ENCODE measurements around the gene VSTM2B. TPM values are rescaled to one million over a fixed set of nuclear protein-coding genes. Genes with fewer than 3 reads are reported as not detected.

The VSTM2B gene
- total RNA-seq, 2 experiments from 2014 or later: not detected

DNA sequence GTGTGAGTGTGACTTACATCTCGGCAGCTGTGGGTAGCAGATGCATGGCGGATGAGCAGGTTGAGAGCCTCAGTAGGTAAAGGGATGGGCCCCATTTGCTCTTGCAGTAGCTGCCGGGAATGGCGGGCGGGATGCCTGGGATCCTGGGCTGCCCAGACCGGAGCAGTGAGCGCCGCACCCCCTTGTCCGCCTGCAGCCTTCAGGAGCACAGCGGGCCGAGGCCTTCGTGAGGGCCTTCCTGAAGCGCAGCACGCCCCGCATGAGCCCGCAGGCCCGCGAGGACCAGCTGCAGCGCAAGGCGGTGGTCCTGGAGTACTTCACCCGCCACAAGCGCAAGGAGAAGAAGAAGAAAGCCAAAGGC, 84.4 kb downstream of the VSTM2B start:
- Histone ChIP-seq H3K9me3 (ENCODE audit: low read length) (no peaks in the 10 kb centered on the region), H2AFZ (ENCODE audit: low read length) (no peak overlapping the region), H4K20me1 (ENCODE audit: insufficient read depth, low read length) (no peaks in the 10 kb centered on the region), H3K27ac (ENCODE audit: low read depth, low read length, poor library complexity, severe bottlenecking) (no peak overlapping the region), H3K4me3 (ENCODE audit: low read depth, low read length, poor library complexity, severe bottlenecking) (no peak overlapping the region), H3K9me2 (ENCODE audit: insufficient read depth, low read length) (no peaks in the 10 kb centered on the region), H3K79me2 (ENCODE audit: insufficient read depth, low read depth, low read length) (peaks cover 17% of the 10 kb centered on the region), H3K4me2 (ENCODE audit: low read length) (no peak overlapping the region), H3K36me3 (ENCODE audit: insufficient read depth, low read length) (peaks cover 46% of the 10 kb centered on the region), H3K4me1 (ENCODE audit: insufficient read depth, low read length, poor library complexity, severe bottlenecking) (peaks cover 19% of the 10 kb centered on the region)
- intact Hi-C loops (cut with micrococcal nuclease; ENCODE audit: unreplicated experiment): loop anchor here (1.0 to 2.0 kb wide), 3 partner anchors 55 to 106 kb away; partner anchors contain the start of gene PLEKHF1
- TF ChIP-seq CTCF (conservative IDR thresholded peaks at IDR 0.05; ENCODE audit: low read length): no peak
- no peak for TF ChIP-seq EZH2phosphoT487 (IDR thresholded peaks at IDR 0.05; ENCODE audit: borderline replicate concordance, low read depth, low read length)
- no TSS peak for BruUV-seq (replicated peaks)
- DNase-seq (ENCODE audit: low spot score): no peak
- CTCF ChIA-PET (ENCODE audit: unreplicated experiment): interaction anchor here (1.0 to 3.4 kb wide), 4 partner anchors 55 to 106 kb away, joined by 3 to 13 read pairs (median 4); partner anchors contain the start of gene PLEKHF1
- POLR2A ChIA-PET: interaction anchor here (0.7 to 2.6 kb wide), 5 partner anchors 9 to 106 kb away, joined by 3 to 17 read pairs (median 4); partner anchors contain the start of gene C19orf12

DNA sequence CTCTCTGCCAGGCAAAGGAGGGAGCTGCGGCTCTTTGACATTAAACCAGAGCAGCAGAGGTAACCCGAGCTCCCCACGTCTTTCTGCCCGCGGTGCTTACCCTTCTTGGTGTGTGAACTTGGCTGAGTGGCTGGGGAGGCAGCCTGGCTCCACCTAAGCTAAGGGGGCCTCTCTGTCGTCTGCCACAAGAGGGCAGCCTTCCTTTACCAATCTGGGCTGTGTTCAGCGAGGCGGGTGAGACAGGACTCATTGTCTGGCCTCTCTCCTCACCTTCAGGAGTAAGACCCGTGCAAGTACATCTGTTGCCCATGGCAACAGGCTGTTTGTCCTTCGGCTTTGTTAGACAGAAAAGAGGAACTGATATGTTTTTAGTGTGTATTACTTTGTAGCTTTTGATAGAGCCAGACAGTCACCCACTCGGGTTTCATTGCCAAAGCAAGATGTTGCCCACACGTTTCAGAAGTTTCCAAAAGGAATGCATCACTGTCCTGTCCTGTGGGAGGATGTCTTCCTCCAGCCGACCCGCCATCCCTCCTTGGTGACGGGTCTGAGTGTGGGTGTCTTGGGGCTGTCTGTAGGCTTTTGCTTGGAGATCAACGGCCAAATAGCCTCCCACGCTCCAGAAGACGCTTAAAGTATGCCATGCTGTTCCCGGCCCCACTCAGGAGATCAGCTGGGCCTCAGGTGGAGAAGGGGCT, 84.9 kb downstream of the VSTM2B start:
- no TSS peak for BruUV-seq (replicated peaks)

More for the DNA sequence above, 84.9 kb downstream of the VSTM2B start:
- no peaks in the 10 kb centered on the region for H4K20me1 ChIP-seq (ENCODE audit: insufficient read depth, low read length)
- H3K27ac ChIP-seq (ENCODE audit: low read depth, low read length, poor library complexity, severe bottlenecking): peak overlapping the region; percentile 16
- peaks cover 14% of the 10 kb centered on the region; the same call in 1 of the 2 replicates for H3K79me2 ChIP-seq (ENCODE audit: insufficient read depth, low read depth, low read length)
- no peak overlapping the region for H2AFZ ChIP-seq (ENCODE audit: low read length)
- no peaks in the 10 kb centered on the region for H3K9me3 ChIP-seq (ENCODE audit: low read length)
- TF ChIP-seq CTCF (conservative IDR thresholded peaks at IDR 0.05; ENCODE audit: low read length) (peak; percentile 92), EZH2phosphoT487 (IDR thresholded peaks at IDR 0.05; ENCODE audit: borderline replicate concordance, low read depth, low read length) (no peak)
- peak overlapping the region; percentile 37 for H3K4me2 ChIP-seq (ENCODE audit: low read length)
- no peaks in the 10 kb centered on the region for H3K9me2 ChIP-seq (ENCODE audit: insufficient read depth, low read length)
- peaks cover 51% of the 10 kb centered on the region for H3K36me3 ChIP-seq (ENCODE audit: insufficient read depth, low read length)
- peak; percentile 95 for DNase-seq (ENCODE audit: low spot score)
- no peak overlapping the region for H3K4me3 ChIP-seq (ENCODE audit: low read depth, low read length, poor library complexity, severe bottlenecking)
- ChIA-PET POLR2A (interaction anchor here (0.7 to 2.6 kb wide), 4 partner anchors 8 to 105 kb away, joined by 3 to 17 read pairs (median 4); partner anchors contain the start of gene C19orf12), CTCF (ENCODE audit: unreplicated experiment) (interaction anchor here (1.0 to 3.4 kb wide), 4 partner anchors 55 to 106 kb away, joined by 3 to 13 read pairs (median 4); partner anchors contain the start of gene PLEKHF1)
- intact Hi-C loops (cut with micrococcal nuclease; ENCODE audit: unreplicated experiment): loop anchor here (1.0 to 2.0 kb wide), 3 partner anchors 54 to 106 kb away; partner anchors contain the start of gene PLEKHF1
- H3K4me1 ChIP-seq (ENCODE audit: insufficient read depth, low read length, poor library complexity, severe bottlenecking): peaks cover 19% of the 10 kb centered on the region

Measured in OCI-LY7 (cell line).